LNCAP (cell line): ENCODE data around the gene CAMK2N2.

Experiments
- CTCF ChIP-seq: fragments of 450-650 bp; IDR thresholded peaks from 2 replicates; pipeline ENCODE4 v1.5.1; 2017; ENCODE audit warnings: mild to moderate bottlenecking

The CAMK2N2 gene

GRCh38 chr3:184237211-184237610 lies 24.1 kb downstream of the CAMK2N2 start:
- no peak for TF ChIP-seq CTCF

GRCh38 chr3:184236636-184237035 lies 24.7 kb downstream of the CAMK2N2 start:
- TF ChIP-seq CTCF: no peak

- TF ChIP-seq CTCF: no peak
These were observed 25.3 kb downstream of the CAMK2N2 start for GRCh38 chr3:184236033-184236410.

GRCh38 chr3:184235381-184236032 lies 25.8 kb downstream of the CAMK2N2 start:
- TF ChIP-seq CTCF: no peak

- TF ChIP-seq CTCF: no peak
These were observed 26.5 kb downstream of the CAMK2N2 start for GRCh38 chr3:184234671-184235380.

GRCh38 chr3:184234224-184234623 lies 27.1 kb downstream of the CAMK2N2 start:
- no peak for TF ChIP-seq CTCF

GRCh38 chr3:184233127-184233843 lies 28.1 kb downstream of the CAMK2N2 start:
- TF ChIP-seq CTCF: no peak
